NOMO-1 treated with dmso at 0.1 percent for 144 hours (cell line): Measurements from ENCODE around the gene THBS3.
"Not testable (repeated sequence)": the region's sequence is repeated elsewhere in the genome, so short reads cannot be mapped to it uniquely, and the experiment has no call there.

Experiments used
- DNase-seq: peaks from one replicate; lab custom pipeline; 2025; ENCODE audit not compliant: unreplicated experiment; lab: John Stamatoyannopoulos, UW

THBS3 gene

DNA sequence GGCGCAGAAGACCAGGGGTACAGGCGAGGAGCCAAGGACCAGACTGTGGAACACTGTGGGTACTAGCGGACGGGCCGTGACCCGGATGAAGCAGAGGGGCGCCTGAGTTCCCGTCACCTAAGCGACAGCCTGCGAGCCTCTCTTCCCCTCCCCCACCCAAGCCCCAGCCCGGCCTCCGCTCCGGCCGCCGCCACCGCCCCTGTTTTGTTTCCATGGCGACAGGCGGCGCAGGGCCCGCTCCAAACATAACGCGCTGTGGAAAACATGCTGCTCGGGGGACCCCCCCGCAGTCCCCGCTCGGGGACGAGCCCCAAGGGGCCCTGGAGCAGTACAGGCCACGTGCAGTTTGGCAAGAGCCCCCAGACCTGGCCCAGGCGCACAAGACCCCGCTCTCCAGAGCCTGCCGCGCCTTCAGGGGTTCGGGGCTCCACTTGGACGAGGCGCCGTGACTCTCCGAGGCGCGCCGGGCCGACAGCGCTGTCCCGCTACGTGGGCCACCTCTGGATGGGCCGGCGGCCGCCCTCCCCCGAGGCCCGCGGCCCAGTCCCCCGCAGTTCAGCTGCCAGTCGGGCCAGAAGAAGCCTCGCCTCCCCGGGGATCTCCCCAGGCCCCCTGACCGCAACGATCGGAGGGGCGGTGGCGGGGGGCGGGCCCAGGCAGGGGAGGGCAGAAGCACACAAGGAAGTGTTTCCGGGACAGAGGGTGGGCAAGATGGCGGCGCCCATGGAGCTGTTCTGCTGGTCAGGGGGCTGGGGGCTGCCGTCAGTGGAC is 1.0 kb upstream of the THBS3 start, which contains the start of gene MTX1:
Gene MTX1 (plus strand): TSS at position 155 of the 771 bp plus-strand sequence. CDS start 110 bp downstream, at position 265.
- peak; percentile 62 for DNase-seq

DNA sequence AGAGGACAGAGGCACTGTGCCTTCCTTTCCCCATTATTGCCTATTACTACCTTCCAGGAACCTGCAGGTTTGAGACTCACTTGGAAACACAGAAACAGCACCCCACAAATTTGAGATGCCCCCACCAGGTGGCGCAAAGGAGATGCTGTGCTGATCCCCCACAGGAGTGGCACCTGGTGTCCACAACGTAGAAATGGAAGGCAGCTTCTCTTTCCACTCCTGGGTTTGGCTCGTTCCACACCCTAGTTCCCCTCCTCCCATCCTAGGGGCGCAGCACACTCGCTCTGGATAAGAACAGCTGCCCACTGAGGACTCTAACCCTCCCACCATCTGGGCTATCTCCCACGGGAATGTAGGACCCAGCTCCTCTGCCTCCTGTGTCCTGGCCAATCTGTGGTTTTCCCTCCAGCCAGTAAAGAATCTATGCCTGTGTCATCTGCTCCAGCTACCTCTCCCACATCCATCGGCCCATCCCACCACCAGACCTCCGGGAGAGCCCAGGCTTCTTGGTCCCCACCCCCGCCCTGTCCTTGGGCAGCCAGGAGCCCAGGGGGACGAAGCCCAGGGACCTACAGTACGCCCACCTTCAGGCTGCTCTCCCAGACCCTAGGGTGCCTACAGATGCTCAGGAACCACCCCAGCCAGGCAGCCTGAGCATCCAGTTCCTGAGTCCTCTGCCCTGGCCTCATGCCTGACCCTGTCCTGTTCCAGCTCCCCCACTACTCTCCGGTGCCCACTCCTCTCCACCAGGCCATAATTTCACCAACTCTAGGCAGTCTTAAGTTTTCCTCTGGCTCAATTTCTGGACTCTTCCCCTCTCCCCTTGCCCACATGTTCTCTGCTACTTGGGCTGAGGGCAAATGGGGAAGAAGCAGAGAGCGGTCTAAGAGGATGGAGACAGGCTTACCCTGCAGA is 549 bp downstream of the THBS3 start:
- peak; percentile 69 for DNase-seq

DNA sequence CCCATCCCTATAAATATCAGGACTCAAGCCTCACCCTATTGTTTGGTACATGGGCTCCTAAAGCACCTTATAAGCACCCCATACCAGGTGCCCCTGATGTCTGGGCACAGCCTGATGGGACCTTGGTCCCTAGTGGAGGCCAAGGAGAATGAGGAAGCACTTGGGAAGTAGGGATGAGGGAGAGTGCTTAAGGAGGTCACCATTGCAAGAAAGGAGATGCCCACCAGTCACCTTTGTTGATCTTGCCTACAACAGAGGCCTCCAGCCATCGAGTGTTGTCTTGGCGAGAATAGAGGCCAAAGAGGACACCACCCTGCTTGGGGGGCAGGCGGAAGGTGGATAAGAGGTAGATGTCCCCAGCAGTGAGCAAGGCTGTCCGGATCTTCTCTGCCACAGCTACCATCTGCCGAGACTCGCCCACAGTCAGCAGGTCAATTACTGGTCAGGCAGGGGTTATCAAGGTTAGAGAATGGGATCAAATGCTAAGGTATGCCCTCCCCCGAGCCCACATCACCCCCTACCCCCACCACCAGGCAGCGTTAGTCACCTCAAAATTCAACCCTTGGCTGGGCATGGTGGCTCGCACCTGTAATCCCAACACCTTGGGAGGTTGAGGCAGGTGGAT is 1.6 kb downstream of the THBS3 start:
- no peak for DNase-seq

DNA sequence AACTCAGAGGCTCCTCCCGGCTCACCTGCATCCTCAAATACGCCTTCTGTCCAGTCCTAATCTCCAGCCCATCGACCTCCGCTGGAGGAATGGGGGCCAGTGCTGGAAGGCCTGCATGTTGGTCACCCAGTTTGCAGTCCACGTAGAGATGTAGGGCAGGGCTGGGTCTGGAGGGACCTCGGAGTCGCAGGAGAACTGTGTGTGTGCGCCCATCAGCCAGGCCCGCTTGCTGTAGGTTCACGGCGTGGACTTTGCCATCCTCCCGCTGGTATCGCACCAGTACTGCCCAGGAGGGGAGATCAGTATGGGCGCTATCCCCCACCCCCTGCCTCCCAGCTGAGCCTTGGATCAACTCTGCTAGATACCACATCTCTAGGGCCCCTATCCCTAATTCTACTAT is 2.7 kb downstream of the THBS3 start:
- no peak for DNase-seq

DNA sequence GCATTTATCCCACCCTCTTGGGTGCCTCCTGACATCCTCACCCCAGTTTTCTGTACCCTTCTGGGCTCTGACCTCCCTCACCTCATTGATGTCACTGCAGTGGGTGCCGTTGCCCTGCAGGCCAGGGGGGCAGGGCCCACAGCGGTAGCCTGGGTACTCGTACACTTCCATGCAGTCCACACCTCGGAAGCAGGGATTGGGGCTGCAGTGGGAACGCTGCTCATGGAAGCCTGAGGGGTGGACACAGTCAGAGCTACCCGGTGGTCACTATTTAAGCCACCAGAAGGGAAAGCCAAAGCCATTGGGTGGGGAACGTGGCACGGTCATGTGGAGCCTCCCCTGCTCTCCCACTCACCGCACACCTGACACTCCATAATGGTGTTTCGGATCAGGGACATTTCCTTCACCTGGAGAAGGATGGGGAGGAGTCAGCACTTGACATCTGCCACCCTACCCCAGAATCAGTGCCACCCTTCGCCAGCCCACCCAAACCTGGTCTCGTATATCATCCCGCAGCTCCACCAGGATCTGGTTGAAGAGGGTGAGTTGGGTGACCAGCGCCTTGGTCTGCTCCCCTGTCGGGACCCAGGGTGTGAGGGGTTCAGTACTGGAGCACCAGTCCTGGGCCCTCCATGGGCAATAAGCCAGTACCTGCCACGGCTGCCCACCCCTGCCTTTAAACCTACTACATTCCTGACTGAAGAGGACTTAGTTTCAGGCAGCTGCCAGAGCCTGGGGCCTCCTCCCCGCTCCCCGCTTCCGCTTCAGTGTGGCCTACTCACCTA is 4.8 kb downstream of the THBS3 start:
- DNase-seq = no peak

DNA sequence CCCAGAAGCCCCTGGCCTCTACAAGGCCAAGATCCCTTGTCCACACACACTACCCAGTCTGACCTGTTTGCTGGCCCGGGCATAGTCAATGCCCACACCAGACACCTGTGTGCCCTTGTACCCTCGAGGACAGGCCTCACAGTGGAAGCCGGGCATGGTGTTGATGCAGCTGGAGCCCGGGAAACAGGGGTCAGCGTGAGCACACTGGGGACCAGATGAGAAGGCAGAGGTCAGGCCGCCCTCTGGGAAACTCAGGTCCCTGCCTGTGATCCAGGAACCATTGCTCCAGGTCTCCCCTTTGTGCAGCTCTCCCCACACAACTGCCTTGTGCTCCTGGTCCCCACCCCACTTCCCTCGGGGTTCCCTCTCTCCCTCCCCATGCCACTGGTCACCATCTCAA is 5.5 kb downstream of the THBS3 start:
- DNase-seq = no peak

DNA sequence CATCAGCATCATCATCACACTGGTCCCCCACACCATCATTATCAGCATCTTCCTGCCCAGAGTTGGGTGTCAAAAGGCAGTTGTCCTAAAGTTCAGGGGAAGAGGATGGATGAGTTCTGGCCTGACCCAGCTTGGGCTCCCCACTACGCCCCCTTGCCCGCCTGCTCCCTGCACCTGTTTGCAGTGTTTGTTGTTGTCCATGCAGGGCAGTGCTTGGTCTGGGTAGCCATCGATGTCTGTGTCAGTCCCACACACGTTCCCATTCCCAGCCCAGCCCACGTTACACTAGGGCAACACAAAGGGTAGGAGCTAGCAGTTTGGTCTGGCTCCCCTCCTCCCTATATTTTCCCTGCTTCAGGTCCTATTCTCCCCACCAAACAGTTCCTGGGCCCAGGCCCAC is 6.8 kb downstream of the THBS3 start:
- no peak for DNase-seq

DNA sequence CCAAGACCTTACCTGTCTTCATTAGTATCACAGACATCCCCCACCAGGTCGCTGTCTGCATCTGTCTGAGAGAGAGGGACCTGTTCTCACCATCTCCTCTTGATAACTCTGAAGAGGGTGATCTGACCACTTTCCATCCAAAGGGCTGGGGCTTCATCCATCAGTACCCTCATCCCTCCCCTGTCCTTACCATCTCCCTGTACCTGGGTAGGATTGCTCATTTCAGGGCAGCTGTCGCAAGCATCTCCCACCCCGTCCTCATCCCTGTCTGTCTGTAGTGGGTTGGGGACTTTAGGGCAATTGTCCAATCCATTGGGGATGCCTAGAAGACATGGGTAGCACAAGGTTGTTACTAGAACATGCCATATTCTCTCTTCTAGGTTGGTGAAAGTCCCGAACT is 7.9 kb downstream of the THBS3 start:
- no peak for DNase-seq

DNA sequence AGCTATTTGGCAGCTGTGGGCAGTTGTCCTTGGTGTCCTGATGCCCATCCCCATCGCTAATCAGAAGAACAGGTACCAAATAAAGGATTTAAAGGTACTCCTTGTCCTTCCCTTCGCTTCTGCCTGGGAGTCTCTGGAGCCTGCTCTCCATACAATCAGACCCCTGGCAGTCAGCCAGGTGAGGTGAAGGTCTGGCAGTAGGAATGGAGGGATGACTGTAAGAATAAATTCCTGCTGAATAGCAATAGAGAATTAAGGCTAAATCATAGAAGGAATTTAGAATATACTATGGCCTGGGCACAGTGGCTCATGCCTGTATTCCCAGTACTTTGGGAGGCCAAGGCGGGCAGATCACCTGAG is 9.2 kb downstream of the THBS3 start:
- DNase-seq = no peak

DNA sequence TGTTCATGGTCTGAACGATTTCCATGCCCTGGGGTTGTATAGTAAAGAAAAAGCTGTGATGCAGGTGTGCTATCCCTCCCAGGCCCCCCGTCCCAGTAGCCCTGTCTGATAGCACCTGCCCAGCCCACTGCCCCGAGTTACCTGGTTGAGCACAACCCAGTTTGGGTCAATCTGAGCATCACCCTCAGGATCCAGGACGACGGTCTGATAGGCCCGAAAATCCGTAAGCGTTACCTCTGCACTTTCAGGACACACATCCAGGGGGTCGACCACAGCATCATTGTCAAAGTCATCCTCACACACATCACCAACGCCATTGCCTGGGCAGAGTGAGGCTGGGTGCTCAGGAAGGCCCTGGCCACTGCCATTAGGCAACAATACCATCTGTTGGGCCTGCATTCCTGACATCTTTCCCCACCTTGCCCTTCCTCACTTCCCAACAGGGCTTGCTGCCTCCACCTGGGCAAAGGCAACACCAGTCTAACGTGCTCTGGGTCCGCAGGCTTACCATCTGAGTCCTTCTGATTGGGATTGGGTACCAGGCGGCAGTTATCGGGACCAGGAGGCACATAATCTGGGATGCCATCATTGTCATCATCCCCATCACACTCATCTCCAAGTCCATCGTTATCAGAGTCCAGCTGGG is 9.7 kb downstream of the THBS3 start:
- DNase-seq = no peak

DNA sequence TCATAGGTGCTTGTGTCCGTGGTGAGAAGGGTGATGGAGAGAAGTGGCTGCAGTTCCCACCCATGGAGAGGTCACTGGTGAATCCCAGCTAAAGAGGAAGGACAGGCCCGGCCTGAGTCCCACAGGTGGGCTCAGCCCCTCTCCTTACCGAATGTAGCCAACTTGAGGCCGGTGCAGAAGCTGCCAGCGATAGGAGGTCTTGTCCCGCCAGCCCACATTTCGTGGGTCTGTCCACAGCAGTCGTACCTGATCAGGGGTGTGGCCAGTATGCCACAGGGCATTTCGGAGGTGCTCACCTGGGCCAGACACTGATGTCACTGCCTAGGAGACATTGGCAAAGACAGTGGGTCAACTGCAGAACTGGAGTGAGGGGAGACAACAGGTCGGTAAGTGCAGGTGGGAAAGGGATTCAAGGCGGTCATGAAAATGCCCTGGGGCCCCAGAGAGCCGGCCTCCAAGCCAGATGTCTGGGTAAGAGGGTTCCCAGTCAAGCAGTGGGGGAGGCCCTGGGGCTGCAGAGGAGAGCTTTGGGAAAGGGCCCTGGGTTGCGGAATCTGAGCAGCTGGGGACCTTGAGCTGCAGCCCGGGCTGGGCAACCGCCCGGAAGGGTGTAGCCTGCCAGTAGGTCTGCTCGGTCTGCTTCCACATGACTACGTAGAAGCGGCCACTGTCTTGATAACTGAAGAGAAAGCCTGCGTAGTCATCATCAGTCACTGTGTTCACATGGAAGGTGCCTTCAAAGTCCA is 10.6 kb downstream of the THBS3 start:
- no peak for DNase-seq

DNA sequence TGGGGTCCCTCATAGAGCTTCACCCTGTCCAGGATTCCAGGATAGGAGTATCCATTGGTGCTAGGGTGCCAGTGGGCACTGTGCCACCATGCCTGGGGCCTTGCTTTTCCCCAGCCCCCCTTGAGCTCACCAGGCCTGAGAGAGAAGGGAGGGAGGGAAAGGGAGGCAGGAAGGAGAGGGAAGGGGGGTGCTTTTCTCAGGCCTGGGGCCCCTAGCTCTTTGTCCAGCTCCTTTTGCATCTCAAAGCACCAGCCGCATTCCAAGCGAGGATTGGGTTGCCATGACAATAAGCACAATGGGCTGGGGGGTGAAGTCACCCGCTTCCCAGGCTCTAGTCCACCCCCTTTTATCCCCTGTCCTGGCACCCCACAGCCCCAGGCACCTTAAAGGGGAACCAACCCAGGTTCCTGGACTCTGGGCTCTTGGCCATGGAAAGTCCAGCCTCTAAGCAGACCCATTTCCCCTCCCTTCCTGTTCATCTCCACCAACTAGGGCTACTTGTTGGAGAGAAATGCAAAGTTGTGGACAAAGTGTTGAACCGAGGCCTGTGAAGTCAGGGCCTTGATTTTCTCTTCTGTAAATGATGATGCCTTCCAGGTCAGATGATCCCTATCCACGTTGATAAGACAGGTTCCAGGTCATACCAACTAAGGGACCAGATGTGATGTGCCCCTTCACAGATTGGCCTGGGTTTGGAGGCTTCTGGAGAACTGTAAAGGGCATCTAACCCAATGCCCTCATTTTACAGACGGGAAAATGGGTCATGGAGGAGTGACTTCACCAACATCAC is 11.4 kb downstream of the THBS3 start:
- no peak for DNase-seq

DNA sequence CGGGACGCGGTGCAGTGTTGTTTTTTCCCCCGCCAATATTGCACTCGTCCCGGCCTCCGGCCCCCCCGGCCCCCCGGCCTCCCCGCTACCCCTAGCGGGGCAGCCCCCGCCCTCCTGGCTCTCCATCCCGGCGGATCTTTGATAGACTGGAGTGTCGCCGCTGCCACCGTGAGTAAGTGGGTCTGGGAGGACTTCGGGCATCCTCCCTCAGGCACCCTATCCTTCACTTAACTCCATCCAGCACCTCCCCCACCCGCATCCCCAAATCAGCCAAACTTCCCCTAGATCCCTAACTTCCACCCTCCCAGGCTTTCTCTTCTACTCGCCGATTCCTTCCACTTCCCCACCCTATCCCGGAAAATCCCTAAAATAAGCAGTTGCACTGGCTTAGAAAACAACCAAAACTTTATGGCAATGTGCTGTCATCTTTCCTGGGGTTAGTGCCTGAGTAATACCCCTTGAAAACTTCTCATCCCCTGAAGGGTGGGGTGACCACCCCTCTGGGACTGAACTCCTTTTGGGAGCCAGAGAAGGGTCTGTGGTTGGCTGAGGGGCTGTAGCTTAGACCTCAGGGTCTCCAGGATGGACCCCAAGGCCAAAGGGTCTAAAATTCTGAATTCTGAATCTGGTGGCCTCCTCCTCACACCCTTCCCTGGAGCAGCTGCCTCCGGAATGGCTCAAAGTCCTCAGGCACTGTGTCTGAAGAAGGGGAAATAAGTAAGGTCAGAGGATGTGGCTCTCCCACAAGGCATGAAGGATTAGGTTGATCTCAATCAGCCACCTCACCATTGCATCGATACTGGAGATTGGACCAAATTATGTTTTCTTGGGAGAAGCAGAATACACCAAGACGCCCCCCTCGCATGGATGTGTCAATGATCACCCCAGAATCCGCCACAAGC is 12.2 kb downstream of the THBS3 start:
- DNase-seq = no peak

DNA sequence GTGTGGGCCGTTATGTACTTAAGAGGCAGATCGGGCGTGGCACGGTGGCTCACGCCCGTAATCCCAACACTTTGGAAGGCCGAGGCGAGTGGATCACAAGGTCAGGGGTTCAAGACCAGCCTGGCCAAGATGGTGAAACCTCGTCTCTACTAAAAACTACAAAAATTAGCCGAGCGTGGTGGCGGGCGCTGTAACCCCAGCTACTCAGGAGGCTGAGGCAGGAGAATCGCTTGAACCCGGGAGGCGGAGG is 13.8 kb downstream of the THBS3 start:
- not testable (repeated sequence) for DNase-seq

DNA sequence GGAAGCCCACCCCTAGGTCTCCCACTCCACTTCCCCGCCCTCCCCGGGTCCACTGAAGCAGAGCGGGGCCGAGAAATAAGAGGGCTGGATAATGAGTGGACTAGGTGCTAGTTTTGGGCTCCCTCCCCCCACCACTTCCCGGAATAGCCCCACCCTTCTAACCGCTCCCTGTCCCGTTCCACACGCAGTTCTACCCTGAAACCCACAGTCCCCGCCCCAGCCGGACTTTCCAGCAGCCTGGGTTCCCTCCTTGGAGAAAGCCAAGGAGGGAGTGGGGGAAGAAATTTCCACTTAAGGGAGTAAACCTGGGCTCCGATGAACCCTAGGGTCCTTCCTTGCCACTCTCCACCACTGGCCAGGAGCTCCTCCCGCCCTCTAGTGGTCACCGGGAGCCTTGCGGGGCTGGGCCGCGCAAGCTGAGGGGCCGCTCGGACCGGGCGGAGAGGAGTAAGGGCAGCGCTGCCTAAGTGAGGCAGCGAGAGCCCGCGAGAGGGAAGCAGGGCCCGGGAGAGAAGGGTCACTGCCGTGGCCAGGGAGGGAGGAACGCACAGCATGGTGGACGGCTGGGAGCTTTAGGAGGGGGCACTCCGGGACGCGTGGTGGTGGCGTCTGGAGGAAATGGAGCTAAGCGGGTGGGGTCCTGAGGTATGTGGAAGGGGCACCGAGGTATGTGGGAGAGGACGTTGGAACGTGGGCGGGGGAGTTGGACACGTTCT is 14.3 kb downstream of the THBS3 start:
- DNase-seq = peak; percentile 80

DNA sequence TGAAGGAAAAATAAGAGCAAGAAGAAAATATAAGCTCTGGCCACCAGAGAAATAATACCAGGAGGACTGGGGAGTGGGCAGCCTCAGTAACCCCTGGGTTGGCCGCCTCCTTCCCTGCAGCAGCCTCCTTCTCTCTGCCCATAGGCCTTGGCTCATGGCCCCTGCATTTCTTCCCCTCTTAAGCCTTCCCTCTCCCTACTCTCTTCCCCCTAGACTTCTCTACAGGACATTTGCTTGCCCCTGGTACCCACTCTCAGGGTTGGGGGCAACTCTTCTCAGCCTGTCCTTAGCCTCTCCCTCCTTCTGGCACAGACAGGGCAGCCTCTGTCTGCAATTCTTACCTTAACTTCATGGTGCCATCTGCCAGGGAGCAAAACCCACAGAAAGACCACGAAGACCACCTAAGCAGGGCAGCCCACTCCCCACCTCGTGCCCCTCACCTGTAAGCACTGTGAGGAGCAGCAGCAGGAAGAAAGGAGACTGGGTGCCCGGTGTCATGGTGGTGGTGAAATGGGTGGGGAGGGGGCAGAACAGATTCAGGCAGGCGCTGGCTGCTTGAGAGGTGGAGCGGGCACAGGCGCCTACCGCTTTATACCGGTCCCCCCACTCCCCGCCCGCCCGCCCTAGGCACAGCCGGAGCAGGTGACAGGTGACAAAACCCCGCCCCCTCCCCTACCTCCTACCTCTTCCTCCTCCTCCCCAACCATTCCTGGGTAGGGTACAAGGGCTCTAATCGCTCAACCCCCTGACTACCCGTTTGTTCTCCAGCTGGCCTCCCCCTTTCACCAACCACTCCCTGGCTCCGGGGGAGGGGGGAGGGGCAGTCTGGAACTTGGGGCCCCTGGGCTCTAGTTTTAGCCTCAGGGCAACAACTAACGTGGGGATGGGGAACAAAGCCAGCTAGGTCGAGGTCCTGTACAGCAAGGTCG is 15.1 kb downstream of the THBS3 start:
- DNase-seq = no peak

DNA sequence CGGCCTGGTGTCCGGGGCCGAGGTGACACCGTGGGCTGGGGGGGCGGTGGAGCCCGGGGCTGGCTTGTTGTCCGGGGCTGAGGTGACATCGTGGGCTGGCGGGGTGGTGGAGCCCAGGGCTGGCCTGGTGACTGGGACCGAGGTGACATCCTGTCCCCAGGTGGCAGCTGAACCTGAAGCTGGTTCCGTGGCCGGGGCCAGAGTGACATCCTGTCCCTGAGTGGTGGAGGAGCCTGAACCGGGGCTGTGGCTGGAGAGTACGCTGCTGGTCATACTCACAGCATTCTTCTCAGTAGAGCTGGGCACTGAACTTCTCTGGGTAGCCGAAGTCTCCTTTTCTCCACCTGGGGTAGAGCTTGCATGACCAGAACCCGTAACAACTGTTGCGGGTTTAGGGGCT is 15.8 kb downstream of the THBS3 start:
- DNase-seq = no peak
